T-helper 2 cell (primary cell): ENCODE measurements around the gene MED12.
"Not testable (repeated sequence)": the region's sequence is repeated elsewhere in the genome, so short reads cannot be mapped to it uniquely, and the experiment has no call there.

Experiments used
- DNase-seq, 5 experiments: peaks; one replicate each; pipeline versions ENCODE4 v3.0.0 to v3.0.0-alpha.2; 2012 to 2022

The MED12 gene

DNA sequence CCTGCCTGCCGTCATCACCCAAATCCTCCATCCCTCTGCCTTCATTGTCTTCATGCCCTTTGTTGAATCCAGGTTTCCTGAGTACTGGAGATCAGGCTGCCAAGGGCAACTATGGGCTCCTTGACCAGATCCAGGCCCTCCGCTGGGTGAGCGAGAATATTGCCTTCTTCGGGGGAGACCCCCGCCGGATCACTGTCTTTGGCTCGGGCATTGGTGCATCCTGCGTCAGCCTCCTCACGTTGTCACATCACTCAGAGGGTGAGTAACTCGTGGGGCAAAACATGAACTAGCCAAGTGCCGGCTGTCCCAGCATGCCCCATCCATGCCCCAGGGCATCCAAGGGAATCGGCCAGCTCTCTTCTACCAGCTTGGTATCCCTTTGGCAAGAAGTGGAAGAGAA, 45.7 kb downstream of the MED12 start:
- DNase-seq, result no peak

DNA sequence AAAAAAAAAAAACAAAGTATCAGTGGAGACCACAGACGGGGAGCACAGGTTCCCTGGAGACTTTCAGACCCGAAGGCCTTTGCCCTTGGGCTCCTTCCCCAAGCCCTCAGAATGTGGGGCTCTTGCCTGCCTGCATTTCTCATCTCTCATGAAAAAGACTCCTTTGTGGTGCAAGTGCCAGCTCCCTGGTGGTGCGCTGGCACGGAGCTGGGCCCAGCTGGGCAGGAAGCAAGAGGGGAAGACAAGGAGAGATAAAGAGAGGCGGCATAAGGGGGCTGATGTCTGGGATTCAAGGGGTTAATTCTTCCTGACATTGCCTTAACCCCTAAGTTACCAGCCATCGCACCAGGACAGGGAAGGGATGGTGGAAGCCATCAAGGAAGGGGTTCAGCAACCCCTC, 48.1 kb downstream of the MED12 start:
- DNase-seq, result no peak

DNA sequence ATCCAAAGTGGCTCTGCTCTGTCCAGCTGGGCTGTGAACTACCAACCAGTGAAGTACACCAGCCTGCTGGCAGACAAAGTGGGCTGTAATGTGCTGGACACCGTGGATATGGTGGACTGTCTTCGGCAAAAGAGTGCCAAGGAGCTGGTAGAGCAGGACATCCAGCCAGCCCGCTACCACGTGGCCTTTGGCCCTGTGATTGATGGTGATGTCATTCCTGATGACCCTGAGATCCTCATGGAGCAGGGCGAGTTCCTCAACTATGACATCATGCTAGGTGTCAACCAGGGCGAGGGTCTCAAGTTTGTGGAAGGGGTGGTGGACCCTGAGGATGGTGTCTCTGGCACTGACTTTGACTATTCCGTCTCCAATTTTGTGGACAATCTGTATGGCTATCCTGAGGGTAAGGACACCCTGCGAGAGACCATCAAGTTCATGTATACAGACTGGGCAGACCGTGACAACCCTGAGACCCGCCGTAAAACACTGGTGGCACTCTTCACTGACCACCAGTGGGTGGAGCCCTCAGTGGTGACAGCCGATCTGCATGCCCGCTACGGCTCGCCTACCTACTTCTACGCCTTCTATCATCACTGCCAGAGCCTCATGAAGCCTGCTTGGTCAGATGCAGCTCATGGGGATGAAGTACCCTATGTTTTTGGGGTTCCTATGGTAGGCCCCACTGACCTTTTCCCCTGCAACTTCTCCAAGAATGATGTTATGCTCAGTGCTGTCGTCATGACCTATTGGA, 48.8 kb downstream of the MED12 start:
- no peak for DNase-seq

DNA sequence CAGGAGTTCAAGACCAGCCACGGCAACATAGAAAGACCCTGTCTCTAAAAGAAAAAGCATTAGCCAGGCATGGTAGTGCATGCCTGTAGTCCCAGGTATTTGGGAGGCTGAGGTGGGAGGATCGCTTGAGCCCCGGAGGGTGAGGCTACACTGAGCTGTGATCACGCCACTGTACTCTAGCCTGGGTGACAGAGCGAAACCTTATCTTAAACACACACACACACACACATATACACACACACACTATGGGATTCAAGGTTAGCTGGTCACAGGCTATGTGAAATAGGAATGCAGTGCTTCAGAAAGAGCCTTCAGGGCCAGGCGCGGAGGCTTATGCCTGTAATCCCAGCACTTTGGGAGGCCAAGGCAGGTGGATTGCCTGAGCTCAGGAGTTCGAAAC, 49.7 kb downstream of the MED12 start:
- DNase-seq, result no peak

DNA sequence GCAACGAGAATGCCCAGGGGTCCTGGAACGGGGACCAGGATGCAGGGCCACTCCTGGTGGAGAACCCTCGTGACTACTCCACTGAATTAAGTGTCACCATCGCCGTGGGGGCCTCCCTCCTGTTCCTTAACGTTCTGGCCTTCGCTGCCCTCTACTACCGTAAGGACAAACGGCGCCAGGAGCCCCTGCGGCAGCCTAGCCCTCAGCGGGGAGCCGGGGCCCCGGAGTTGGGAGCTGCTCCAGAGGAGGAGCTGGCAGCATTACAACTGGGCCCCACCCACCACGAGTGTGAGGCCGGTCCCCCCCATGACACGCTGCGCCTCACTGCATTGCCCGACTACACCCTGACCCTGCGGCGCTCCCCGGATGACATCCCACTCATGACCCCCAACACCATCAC, 51.2 kb downstream of the MED12 start:
- no peak for DNase-seq

DNA sequence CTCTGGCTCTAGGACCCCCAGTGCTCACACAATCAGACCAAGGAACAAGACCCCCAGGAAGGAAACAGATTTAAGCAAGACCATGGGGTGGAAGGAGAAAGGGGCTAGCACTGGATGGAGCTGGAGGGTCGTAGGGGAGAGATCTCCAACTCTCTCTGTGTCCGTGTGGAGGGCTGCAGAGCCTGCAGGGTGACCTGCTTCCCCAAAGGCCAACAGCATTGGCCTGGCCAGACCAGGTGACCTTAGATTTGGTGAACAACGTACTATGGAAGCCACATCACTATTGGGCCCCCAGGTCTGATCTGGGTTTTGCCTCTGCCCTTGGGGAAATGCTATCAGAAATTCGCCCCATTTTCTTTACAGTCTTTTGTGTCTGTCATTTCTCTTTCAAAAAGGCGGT, 52.3 kb downstream of the MED12 start:
- no peak for DNase-seq

DNA sequence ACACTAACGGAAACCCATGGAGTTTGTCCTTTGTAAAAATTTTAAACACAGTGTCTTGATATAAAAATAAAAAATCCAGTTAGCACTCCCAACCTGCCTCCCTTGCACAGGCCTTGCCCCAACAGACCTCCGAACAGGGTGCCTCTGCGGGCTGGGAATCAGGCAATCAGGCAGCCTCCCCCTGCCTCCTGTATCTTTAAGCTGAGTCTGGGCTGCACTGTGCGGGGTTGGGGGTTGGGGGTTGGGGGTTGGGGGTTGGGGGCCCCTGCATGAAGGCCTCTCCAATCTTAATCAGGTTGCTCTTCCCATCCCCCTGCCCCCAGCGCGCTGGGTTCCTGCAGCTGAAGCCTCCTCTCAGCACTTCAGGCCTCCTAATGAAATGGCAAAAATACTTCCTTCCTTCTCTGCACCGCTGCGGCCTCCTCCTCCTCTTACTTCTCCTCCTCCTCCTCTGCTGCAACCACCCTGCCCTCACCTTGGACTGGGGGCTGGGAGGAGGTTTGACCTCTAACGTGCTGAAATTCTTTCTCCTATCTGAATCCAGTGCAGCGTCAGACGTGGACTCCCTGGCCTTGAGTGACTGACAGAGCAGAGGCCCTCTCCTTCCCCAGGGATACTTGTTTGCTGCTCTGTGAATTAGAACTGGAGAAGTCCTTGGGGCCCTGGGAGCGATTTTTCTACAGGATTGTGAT, 52.9 kb downstream of the MED12 start:
- no peak for DNase-seq

DNA sequence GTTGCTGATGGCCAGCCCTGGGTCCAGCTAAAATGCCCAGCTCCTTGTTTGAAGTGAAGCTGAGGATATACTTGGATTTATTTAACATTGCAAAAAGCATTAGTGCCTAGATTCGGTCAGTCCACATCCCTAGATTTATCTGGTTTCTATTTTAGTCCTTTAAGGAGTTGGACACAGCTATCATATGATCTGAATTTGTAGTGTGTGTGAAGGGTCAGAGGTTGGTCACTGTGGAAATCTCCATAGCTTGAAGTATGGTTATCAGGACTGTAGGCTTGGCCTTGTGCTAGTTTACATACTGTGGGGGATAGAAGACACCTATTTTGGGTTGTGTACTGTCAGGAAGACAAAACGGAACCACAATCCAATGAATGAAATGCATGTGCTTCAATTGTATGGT, 55.0 kb downstream of the MED12 start:
- DNase-seq, result no peak

DNA sequence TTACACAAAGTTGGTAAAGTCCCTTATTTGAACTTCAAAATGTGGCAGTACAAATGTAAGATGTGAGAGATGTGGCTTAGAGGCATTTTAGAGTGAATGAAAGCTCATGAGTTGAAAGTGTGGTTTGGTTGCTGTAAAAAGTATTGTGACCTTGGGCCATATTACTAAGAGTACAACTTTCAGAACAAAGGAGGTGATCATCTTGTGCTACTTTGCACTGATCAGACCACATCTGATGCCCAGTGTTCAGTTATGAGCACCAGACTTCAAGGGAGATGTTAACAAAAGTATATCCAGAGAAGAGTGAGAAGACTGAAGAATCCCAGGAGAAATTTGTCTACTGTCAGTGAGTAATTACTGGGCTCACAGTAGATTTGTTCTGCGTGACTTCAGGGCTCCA, 56.4 kb downstream of the MED12 start:
- no peak for DNase-seq

DNA sequence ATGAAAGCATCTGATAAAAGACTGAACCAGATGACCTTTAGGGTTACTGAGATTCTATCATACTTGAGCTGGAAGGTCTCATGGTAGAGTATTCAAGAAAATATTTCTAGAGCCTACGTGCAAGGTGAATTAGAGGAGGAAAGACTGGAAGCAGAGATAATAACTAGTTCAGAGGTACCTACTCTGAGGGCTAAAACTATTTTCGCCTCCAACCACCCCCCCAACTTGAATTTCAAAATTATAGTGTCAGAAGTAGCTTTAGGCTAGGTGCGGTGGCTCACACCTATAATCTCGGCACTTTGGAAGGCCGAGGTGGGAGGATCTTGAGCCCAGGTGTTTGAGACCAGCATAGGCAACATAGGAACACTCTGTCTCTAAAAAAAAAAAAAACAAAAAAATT, 57.1 kb downstream of the MED12 start:
- DNase-seq, result no peak

DNA sequence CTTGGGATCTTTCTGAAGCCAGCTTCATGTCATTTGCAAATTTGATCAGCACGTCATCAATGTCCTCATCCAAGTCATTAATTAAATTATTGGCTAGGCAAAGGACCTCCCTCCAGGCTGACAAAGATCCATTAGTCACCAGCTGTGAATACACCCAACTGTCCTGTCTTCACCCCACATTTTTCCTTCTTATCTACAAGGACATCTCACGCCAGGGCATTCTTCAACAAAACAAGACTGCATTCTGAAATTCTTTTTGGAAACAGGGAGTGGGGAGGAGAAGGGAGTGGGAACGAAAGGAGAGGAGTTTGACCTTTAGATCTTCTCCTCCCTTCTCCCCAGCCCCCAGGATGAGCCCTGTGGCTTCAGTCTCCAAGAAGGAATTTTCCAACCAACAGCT, 58.9 kb downstream of the MED12 start:
- DNase-seq, result no peak

DNA sequence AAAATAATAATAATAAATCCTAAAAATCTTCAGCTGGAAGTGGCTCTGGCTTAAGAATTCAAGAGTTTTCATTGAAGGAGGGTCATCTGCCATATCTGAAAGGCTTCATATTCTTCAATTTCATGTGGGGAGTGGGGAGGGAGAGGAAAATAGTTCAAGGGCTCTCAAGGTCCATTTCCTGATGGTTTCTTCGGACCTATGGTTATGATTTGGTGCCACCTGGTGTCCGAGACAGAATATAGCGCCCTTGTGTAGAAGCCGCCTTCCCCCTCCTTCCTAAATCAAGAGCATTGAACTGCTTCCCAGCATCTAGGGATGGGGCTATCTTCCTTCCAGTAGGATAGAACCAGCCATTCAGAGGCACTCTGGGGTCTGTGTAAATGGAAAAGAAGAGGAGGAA, 60.5 kb downstream of the MED12 start:
- peak in 4 of 5 experiments; percentile 5 to 50 (median 15) for DNase-seq

DNA sequence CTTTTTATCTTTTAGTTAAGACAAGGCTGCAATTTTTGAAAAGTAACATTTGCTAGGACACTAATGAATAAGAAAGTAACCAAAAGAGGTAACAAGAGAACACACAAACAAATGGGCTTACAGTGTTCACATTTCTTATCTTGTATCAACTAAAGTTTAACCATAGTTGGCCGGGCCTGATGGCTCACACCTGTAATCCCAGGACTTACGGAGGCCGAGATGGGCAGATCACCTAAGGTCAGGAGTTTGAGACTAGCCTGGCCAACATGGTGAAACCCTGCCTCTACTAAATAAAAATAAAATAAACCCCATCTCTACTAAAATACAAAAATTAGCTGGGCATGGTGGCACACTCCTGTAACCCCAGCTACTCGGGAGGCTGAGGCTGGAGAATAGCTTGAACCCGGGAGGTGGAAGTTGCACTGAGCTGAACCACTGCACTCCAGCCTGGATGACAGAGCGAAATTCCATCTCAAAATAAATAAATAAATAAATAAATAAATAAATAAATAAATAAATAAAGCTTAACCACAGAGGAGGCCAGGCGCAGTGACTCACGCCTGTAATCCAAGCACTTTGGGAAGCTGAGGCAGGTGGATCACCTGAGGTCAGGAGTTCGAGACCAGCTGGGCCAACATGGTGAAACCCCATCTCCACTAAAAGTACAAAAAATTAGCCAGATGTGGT, 62.3 kb downstream of the MED12 start:
- DNase-seq, result not testable (repeated sequence)

DNA sequence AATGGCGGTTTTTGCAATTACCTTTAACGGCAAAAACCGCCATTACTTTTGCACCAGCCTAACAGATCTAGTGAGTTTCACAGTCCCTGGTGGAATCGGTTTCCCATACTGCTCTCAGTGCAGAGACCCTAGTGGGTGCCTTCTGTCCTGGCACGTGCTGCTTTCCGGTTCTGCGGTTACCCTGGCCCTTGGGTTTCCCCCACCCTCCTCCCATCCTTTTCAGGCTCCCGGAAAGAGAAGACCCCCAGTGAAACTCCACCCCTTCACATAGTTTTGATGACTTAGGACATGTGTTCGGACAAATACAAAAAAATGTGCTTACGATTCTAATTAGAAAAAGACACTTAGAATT, 63.1 kb downstream of the MED12 start:
- peak in 3 of 5 experiments; percentile 20 to 66 (median 30) for DNase-seq

DNA sequence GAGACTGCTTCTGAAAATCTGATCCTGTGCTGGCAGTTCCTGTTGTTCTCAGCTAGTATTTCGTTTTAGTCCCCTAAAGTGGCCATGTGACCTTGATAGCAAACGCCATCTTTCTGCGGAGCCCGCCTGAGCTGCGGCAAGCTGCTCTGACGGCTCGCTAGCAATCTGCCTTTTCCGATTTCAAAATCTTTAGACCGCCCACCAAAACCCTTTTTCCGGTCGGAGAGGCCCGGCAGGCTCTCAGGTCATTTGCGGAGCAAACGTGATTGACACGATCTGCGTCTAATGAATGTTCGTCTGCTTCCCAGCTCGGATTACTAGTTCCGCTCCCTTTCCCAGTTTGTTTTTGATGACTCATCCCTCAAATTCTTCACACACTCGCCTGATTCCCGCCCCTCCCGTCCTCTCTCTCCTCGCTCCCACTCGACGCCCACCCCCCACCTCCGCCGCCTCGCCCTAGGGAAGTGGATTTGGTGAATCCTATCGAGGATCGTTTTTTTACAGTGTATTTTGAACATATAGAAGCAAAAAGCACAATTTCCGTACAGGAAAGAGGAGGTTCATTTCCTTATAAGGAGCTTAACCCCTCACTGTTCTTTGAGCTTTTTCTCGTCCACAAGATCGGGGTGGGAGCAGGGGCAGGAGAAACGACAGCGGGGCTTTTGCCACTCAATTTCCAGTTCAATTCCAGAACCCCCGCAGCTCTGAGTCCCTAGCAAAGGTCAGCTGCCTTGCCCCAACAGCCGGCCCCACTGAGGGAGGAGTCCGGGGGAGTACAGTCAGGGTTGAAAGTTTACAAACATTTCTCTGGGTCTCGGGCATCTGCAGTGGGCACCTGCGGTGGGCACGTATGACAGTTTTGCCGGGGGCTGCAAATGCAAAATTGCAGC, 63.8 kb downstream of the MED12 start:
- peak; percentile 38 to 95 (median 75) for DNase-seq

DNA sequence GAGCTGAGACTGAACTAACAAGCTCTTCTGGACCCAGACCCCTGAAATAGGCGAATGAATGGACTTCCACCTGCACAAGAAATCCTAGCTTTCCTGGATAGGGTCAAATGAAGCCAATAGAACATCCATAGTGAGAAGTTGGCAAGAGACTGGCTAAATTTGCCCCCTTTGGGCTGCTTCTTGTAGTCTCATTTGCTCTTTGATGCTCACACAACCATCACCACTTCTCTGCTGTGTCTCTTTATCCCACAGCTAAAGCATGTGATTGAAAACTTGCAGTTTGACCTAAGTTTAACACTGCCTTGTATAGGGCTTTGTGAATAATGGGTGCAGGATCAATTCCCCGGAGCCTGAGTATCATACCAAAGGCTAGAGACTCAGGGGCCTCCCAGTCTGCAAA, 64.5 kb downstream of the MED12 start:
- DNase-seq, result no peak

DNA sequence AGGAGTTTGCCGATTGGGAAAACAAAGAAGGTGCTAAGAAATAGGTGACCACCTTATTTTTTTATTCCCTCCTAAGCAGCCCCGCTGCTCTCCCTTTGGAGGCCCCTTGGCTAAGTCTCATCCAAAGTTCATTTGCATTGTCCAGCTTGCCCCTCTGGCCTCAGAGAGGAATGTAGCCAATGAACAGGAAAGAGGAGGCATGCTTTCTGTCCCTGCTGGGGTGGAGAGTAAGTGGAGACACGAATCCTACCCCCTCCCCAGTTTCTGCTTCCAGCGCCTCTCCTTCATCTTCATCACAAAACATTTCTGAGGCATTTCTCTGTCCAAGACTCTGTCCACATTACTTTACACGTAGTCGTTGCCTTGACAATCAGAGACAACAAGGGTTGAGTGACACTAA, 64.9 kb downstream of the MED12 start:
- DNase-seq, result no peak

DNA sequence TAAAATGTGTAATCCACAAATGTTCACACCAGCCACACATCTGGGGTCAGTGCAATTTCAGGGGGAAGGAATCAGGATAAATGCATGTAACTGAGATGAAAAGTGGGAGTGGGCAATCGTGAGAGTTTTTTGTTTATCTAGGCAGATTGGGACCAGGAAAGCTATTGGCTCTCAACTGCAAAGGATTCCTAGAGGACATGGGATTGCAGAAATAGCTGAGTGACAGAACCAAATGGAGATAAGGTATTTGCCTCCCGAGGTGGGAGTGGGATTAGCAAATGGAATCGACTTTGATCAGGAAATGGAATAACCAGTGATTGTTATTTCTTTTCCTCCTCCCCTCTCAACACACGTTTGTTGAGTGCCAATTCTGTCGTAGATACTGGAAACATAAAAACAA, 65.7 kb downstream of the MED12 start:
- DNase-seq, result no peak

DNA sequence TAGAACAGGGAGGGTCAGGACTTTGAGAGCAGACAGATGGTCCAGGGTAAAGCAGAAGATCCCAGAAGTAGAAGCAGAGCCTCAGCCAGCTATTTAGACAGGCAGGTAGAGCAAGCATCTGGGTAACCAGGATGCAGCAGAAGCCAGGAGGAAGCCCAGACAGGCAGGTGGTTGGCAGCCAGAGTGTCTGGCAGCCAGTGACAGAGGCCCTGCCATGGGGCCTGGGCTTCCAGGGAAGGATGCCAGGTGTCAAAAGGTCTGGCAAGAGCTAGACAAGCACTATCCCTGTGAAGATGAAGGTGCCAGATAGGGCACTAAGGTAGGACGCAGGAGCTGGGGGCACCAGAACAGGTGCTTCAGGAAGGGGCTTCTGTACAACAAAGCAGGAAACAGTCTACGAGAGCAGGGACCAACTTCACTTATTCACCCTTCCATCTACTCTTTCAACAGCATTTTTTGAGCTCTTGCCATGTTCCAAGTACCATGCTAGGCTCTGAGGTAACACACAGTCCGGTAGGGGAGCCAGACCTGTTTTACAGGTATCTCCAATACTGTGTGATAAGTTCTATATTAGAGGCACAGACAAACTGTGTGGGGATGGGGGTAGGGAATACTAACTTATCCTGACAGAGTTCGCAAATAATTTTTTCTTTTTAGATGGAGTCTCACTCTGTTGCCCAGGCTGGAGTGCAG, 66.6 kb downstream of the MED12 start:
- DNase-seq, result no peak

DNA sequence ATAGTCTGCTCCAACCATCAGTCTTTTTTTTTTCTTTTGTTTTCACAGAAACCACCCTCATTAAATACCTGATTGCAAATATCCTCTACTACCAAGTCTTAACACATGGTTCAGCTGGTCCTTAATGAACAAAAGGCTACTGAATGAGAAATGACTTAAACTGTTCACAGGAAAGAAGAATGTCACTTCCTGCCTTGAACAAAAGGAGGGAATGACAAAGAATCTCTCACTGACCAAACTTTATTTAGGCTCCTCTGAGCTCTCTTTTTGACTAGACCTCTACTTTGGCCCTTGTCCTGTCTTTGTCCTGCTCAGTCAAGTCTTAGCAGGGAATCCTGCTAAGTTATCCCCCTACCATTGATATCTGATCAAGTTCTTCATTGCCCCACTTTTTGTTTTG, 72.9 kb downstream of the MED12 start:
- no peak for DNase-seq
